KOPT-K1 (cell line): ENCODE measurements around the gene MEST.

Source experiments
- H3K27ac ChIP-seq: fragments of 200-600 bp; sonication (generic); 2 replicates; pipeline ENCODE4 v1.5.1; 2016; ENCODE audit warnings: antibody characterized with exemption, mild to moderate bottlenecking, low read depth, low read length; ENCODE audit not compliant: poor library complexity, severe bottlenecking
- H3K36me3 ChIP-seq: fragments of 200-600 bp; sonication (generic); 2 replicates; pipeline ENCODE4 v1.5.1; 2017; ENCODE audit warnings: antibody characterized with exemption, mild to moderate bottlenecking, low read length, moderate library complexity; ENCODE audit not compliant: insufficient read depth
- H3K9me3 ChIP-seq: fragments of 200-600 bp; sonication (generic); 2 replicates; pipeline ENCODE4 v1.5.1; 2017; ENCODE audit warnings: antibody characterized with exemption, low read length, mild to moderate bottlenecking; ENCODE audit not compliant: insufficient read depth, poor library complexity, severe bottlenecking

MEST gene

GRCh38 chr7:130475776-130476175 is 16.1 kb upstream of the MEST start:
- Histone ChIP-seq H3K27ac (no peak overlapping the region), H3K9me3 (peaks cover 5% of the 10 kb centered on the region), H3K36me3 (no peaks in the 10 kb centered on the region)

- H3K36me3 ChIP-seq, result no peaks in the 10 kb centered on the region
- H3K9me3 ChIP-seq, result peaks cover 5% of the 10 kb centered on the region
- no peak overlapping the region for H3K27ac ChIP-seq
These were observed 15.4 kb upstream of the MEST start for GRCh38 chr7:130476297-130477150.

GRCh38 chr7:130478991-130479390 is 12.9 kb upstream of the MEST start:
- H3K9me3 ChIP-seq, result peaks cover 5% of the 10 kb centered on the region
- no peak overlapping the region for H3K27ac ChIP-seq
- no peaks in the 10 kb centered on the region for H3K36me3 ChIP-seq

GRCh38 chr7:130479716-130480400 is 12.0 kb upstream of the MEST start:
- no peaks in the 10 kb centered on the region for H3K36me3 ChIP-seq
- no peak overlapping the region for H3K27ac ChIP-seq
- peaks cover 5% of the 10 kb centered on the region for H3K9me3 ChIP-seq

GRCh38 chr7:130481898-130482297 is 10.0 kb upstream of the MEST start:
- Histone ChIP-seq H3K36me3 (no peaks in the 10 kb centered on the region), H3K27ac (no peak overlapping the region), H3K9me3 (peaks cover 5% of the 10 kb centered on the region)

- H3K27ac ChIP-seq, result no peak overlapping the region
- peaks cover under 1% of the 10 kb centered on the region for H3K9me3 ChIP-seq
- no peaks in the 10 kb centered on the region for H3K36me3 ChIP-seq
These were observed 8.9 kb upstream of the MEST start for GRCh38 chr7:130483031-130483430.

- H3K27ac ChIP-seq, result no peak overlapping the region
- no peaks in the 10 kb centered on the region for H3K36me3 ChIP-seq
- H3K9me3 ChIP-seq, result peaks cover 4% of the 10 kb centered on the region
These were observed 6.2 kb upstream of the MEST start for GRCh38 chr7:130485734-130486113.

GRCh38 chr7:130486114-130486953 is 5.6 kb upstream of the MEST start:
- H3K27ac ChIP-seq, result no peak overlapping the region
- peaks cover 10% of the 10 kb centered on the region for H3K9me3 ChIP-seq
- no peaks in the 10 kb centered on the region for H3K36me3 ChIP-seq

- Histone ChIP-seq H3K9me3 (peaks cover 17% of the 10 kb centered on the region), H3K36me3 (no peaks in the 10 kb centered on the region), H3K27ac (no peak overlapping the region)
These were observed 4.9 kb upstream of the MEST start for GRCh38 chr7:130486954-130487436.

- H3K36me3 ChIP-seq, result no peaks in the 10 kb centered on the region
- no peak overlapping the region for H3K27ac ChIP-seq
- peaks cover 33% of the 10 kb centered on the region for H3K9me3 ChIP-seq
These were observed 3.3 kb upstream of the MEST start for GRCh38 chr7:130488392-130489139.

- peaks cover 36% of the 10 kb centered on the region for H3K9me3 ChIP-seq
- no peaks in the 10 kb centered on the region for H3K36me3 ChIP-seq
- no peak overlapping the region for H3K27ac ChIP-seq
These were observed 2.5 kb upstream of the MEST start for GRCh38 chr7:130489140-130489983.

GRCh38 chr7:130490311-130490791 is 1.5 kb upstream of the MEST start:
- Histone ChIP-seq H3K9me3 (peaks cover 36% of the 10 kb centered on the region), H3K27ac (no peak overlapping the region)

GRCh38 chr7:130490888-130491804 is 739 bp upstream of the MEST start:
- Histone ChIP-seq H3K27ac (no peak overlapping the region), H3K36me3 (no peaks in the 10 kb centered on the region), H3K9me3 (peaks cover 36% of the 10 kb centered on the region)

More at GRCh38 chr7:130490311-130490791, 1.5 kb upstream of the MEST start:
- H3K36me3 ChIP-seq, result no peaks in the 10 kb centered on the region
